HL-60 (cell line): ENCODE measurements around the gene EPB41L4B.

Experiments used
- POLR2AphosphoS5 ChIP-seq: IDR thresholded peaks from 2 replicates; pipeline ENCODE4 v1.6.1; 2012; ENCODE audit warnings: low read depth
- SPI1 ChIP-seq: IDR thresholded peaks from 2 replicates; pipeline ENCODE4 v1.6.1; 2012; ENCODE audit warnings: low read depth, mild to moderate bottlenecking, borderline replicate concordance
- TF ChIP-seq, protein P1 (sequence below): IDR thresholded peaks from one replicate; pipeline ENCODE4 v1.5.1; 2011; ENCODE audit warnings: low read length, control low read depth, inconsistent platforms; ENCODE audit not compliant: insufficient read depth
- TF ChIP-seq, protein P2 (sequence below): IDR thresholded peaks from 2 replicates; pipeline ENCODE4 v1.6.1; 2012; ENCODE audit warnings: low read depth; ENCODE audit not compliant: insufficient replicate concordance

DNA sequence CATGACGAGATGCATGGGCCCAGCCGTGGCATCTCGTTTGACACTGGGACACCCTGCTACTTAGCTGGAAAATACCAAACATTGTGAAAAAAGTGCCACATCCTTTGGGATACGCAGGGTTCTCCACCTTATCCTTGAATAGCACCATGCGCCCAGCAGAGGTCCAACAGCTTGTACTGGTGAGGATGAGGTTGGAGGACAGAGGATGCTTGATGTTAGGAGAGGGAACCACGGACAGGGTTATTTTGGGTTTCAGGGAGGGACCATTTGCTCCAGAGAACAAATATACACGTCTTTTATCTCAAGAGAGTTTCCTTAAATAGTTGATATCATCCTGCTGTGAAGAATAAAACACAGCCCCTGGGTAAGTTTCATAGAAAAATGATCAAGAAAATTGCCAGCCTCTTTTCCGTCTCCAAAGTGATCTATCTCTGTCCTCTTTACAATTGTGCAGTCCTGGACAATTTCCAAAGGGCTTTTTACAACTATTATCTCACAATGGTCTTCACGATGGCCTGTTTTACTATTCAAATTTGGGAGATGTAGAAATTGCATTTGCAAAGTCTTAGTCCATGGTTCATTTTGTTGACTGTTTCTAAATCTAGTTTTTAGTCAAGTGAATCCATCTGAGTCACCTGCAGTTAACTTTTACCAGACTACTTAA lies 133.9 kb downstream of the EPB41L4B start:
- TF ChIP-seq POLR2AphosphoS5 (no peak), SPI1 (no peak)
- TF ChIP-seq, protein P1, sequence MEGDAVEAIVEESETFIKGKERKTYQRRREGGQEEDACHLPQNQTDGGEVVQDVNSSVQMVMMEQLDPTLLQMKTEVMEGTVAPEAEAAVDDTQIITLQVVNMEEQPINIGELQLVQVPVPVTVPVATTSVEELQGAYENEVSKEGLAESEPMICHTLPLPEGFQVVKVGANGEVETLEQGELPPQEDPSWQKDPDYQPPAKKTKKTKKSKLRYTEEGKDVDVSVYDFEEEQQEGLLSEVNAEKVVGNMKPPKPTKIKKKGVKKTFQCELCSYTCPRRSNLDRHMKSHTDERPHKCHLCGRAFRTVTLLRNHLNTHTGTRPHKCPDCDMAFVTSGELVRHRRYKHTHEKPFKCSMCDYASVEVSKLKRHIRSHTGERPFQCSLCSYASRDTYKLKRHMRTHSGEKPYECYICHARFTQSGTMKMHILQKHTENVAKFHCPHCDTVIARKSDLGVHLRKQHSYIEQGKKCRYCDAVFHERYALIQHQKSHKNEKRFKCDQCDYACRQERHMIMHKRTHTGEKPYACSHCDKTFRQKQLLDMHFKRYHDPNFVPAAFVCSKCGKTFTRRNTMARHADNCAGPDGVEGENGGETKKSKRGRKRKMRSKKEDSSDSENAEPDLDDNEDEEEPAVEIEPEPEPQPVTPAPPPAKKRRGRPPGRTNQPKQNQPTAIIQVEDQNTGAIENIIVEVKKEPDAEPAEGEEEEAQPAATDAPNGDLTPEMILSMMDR: no peak
- TF ChIP-seq, protein P2, sequence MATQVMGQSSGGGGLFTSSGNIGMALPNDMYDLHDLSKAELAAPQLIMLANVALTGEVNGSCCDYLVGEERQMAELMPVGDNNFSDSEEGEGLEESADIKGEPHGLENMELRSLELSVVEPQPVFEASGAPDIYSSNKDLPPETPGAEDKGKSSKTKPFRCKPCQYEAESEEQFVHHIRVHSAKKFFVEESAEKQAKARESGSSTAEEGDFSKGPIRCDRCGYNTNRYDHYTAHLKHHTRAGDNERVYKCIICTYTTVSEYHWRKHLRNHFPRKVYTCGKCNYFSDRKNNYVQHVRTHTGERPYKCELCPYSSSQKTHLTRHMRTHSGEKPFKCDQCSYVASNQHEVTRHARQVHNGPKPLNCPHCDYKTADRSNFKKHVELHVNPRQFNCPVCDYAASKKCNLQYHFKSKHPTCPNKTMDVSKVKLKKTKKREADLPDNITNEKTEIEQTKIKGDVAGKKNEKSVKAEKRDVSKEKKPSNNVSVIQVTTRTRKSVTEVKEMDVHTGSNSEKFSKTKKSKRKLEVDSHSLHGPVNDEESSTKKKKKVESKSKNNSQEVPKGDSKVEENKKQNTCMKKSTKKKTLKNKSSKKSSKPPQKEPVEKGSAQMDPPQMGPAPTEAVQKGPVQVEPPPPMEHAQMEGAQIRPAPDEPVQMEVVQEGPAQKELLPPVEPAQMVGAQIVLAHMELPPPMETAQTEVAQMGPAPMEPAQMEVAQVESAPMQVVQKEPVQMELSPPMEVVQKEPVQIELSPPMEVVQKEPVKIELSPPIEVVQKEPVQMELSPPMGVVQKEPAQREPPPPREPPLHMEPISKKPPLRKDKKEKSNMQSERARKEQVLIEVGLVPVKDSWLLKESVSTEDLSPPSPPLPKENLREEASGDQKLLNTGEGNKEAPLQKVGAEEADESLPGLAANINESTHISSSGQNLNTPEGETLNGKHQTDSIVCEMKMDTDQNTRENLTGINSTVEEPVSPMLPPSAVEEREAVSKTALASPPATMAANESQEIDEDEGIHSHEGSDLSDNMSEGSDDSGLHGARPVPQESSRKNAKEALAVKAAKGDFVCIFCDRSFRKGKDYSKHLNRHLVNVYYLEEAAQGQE: no peak
